HG03135 (cell line): ENCODE results near the gene SATB1.

Experiments used
- ATAC-seq: cut with Tn5 transposase; IDR thresholded peaks from one replicate; pipeline ENCODE4 v1.9.1; 2021; ENCODE audit warnings: mild to moderate bottlenecking, moderate library complexity; ENCODE audit not compliant: unreplicated experiment

The SATB1 gene

GRCh38 chr3:18432752-18433151 is 7.6 kb upstream of the SATB1 start:
- no peak for ATAC-seq

- no peak for ATAC-seq
Measured at GRCh38 chr3:18431266-18431665, 6.1 kb upstream of the SATB1 start.

- no peak for ATAC-seq
Measured at GRCh38 chr3:18428991-18429745, 4.0 kb upstream of the SATB1 start.

GRCh38 chr3:18428036-18428435 is 2.9 kb upstream of the SATB1 start:
- ATAC-seq: no peak

- no peak for ATAC-seq
Measured at GRCh38 chr3:18426597-18427193, 1.6 kb upstream of the SATB1 start.

- no peak for ATAC-seq
Measured at GRCh38 chr3:18425641-18426257, 610 bp upstream of the SATB1 start.

GRCh38 chr3:18424213-18424728 is 868 bp downstream of the SATB1 start:
- no peak for ATAC-seq

- ATAC-seq: peak; percentile 84
Measured at GRCh38 chr3:18423401-18424212, 1.5 kb downstream of the SATB1 start.

- ATAC-seq: no peak
Measured at GRCh38 chr3:18422972-18423371, 2.2 kb downstream of the SATB1 start.

GRCh38 chr3:18420555-18420954 is 4.6 kb downstream of the SATB1 start:
- ATAC-seq: no peak

GRCh38 chr3:18419232-18419631 is 5.9 kb downstream of the SATB1 start:
- ATAC-seq: no peak

- no peak for ATAC-seq
Measured at GRCh38 chr3:18417904-18418572, 7.1 kb downstream of the SATB1 start.

- no peak for ATAC-seq
Measured at GRCh38 chr3:18416332-18416731, 8.8 kb downstream of the SATB1 start.

- no peak for ATAC-seq
Measured at GRCh38 chr3:18415839-18416238, 9.3 kb downstream of the SATB1 start.

- ATAC-seq: no peak
Measured at GRCh38 chr3:18415167-18415566, 10.0 kb downstream of the SATB1 start.

- no peak for ATAC-seq
Measured at GRCh38 chr3:18412684-18413083, 12.5 kb downstream of the SATB1 start.

GRCh38 chr3:18411541-18411940 is 13.6 kb downstream of the SATB1 start:
- no peak for ATAC-seq

- no peak for ATAC-seq
Measured at GRCh38 chr3:18410205-18410604, 14.9 kb downstream of the SATB1 start.

- no peak for ATAC-seq
Measured at GRCh38 chr3:18409266-18409665, 15.9 kb downstream of the SATB1 start.

GRCh38 chr3:18405141-18405540 is 20.0 kb downstream of the SATB1 start:
- no peak for ATAC-seq

- no peak for ATAC-seq
Measured at GRCh38 chr3:18403061-18403460, 22.1 kb downstream of the SATB1 start.
